NCI-H1930 (cell line): ENCODE measurements around the gene LAMB4.

Experiments used
- DNase-seq, 2 experiments: peaks; one replicate each; lab custom pipeline; 2025; lab: John Stamatoyannopoulos, UW

Gene LAMB4

GRCh38 chr7:108079648-108080591 is 50.2 kb downstream of the LAMB4 start:
- no peak for DNase-seq

GRCh38 chr7:108079276-108079647 is 50.9 kb downstream of the LAMB4 start:
- no peak for DNase-seq

DNA sequence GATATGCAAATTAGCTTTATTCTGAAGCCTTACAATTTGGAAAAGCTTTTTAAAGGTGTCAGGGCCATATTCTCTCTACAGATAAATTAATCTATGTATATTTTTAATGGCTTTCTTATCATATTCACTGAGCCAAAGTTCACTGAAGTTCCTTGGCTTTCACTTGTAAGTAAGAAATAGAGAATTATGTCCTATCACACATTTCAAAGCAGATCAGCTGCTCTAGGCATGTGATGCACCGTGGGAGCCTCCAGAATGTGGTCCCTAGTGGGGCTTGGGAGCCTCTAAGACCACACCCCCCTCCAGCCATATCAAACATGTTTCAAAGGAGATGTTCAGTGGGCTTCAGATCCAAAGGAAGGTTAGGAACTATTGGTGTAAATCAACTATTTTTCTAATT is 51.5 kb downstream of the LAMB4 start:
- DNase-seq: no peak

- DNase-seq: no peak
Measured at GRCh38 chr7:108078211-108078673, 51.9 kb downstream of the LAMB4 start.

- DNase-seq: no peak
Measured at GRCh38 chr7:108077709-108078108, 52.5 kb downstream of the LAMB4 start.

GRCh38 chr7:108076156-108076555 is 54.0 kb downstream of the LAMB4 start:
- no peak for DNase-seq

DNA sequence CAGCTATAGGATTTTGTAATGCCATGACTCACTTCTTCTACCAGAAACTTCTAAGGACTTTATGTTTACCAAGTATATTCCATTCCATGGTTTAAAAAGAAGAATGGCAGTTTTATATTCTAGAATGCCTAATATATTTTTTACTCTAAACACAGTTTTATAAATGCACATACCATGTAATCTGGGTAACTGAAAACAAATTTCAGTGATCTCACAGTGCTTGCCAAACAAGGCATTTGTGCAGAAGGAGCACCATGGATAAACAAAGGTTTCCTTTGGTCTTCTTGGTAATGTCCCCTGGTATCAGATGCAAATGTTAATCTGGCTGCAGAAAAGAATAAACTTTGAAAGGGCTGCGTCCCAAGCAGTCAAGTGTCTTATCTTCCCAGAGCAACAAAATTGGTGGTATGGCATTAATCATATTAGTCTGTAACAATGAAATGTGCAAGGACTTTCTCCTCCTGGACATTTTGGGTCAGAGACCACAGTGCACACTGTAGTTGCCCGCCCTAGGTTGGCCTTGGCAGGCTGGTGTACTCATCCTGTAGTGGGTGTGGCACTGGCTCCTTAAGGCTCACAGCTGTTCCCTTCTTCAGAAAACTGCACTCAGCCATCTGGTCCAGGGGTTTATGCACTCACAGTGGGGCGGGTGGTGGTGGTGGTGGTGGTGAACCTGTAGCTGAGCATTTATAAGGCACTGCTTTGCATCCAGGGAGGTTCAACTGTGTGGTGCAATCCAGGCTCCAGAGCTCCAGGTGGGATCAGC is 56.7 kb downstream of the LAMB4 start:
- DNase-seq: no peak

- DNase-seq: no peak
Measured at GRCh38 chr7:108072739-108073138, 57.4 kb downstream of the LAMB4 start.

DNA sequence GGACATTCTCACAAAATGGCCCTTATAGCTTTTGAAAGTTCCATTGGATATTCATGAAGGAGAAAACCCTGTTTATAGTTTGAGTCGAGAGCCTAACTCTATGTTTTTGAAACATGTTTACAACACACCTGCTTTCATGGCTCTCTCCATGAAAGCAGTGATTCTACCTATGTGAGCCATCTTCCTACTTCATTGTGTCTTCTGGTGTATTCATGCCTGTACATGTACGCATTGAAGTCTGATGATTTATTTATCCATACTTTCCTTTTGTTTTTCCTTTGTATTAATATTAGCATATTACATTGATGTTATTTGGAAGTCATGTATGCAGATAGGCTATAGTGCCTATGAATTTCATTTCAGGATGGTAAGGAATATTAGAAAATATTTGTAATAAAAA is 58.0 kb downstream of the LAMB4 start:
- no peak for DNase-seq

DNA sequence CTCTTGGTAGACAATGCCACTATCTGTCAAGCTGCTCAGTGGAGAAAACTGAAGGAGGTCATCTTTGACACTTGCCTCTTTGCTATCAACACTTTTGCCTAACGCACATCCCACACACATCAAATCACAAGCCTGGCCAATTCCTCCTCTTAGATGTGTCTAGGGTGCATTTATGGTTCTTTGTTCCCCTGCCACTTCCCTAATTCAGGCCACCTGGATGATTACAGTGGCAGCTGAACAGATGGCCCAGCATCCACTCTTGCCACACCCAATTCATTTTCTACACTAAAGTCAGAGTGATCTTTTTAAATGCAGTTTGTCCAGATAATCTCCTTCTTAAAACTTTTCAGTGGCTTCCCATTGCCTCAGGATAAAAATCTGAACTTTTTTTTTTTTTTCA is 58.6 kb downstream of the LAMB4 start:
- DNase-seq: no peak

- DNase-seq: no peak
Measured at GRCh38 chr7:108069646-108070045, 60.5 kb downstream of the LAMB4 start.

- no peak for DNase-seq
Measured at GRCh38 chr7:108067844-108068243, 62.3 kb downstream of the LAMB4 start.

DNA sequence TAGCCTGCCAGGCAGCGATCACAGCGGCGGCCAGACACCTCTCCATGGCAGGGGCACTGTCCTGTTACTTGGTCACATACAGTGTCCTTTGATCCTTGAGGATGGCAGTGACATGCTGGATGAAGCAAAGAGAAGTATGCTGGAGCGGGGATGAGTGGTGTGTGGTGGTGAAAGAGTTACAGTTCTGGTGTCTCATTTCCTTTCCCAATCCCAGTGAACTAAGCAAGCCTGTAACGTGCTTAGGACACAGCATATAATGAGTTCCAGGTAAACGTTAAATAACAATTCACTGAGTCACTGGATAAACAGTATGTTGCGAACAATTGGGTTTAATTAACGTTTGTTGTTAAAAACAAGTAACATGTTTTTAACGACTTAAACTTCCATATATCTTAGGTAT is 63.7 kb downstream of the LAMB4 start:
- DNase-seq: no peak

- DNase-seq: no peak
Measured at GRCh38 chr7:108063520-108063933, 66.6 kb downstream of the LAMB4 start.

DNA sequence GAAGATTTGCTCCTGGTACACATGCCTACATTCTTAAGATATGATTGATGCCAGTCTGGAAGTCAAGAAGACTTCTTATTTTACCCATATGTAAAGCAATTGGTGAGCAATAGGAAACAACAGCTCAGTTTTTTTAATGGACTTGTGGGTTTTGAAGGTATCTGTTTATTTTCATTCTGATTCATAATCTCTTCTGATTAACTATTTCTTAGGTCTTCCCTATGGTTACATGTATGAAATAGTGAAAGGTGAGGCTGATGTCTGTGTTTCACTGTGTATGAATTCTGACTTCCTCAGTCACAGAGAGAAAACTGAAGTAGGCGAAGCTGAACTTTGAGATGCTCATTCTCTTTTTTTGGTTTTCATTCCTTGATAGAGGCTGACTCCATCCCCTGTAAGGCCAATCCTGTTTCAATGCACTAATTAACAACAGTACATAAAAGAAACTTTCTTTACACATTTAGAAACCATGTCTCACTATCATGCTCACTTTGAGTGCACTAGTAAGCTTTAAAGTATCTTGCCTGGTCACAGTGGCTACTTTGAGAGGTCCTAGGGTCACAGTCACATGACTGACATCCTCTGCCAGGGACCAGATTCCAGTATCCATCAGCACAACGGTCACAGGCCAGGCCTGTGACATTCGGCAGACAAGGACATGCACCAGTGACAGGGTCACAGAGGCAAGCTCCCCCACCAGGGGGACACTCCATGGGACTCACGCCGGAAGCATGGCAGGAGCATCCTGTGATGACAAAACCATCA is 67.7 kb downstream of the LAMB4 start:
- DNase-seq: no peak

DNA sequence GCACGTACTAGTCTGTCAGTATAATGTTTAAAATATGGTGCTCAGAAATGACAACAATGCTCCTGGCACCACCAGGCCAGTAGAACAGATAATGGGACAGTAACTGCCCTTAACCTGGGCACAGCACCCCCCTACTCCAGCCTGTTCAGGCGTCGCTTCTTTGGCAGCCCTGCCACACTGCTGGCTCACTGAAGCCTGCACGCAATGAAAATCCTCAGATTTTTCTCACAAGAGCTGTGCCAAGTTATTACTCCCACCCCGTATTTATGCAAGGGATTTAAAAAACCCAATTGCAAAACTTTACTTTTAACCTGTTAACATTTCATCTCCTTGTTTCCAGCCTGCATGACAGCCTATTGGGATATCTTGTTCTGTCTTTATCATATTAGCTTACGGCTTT is 70.6 kb downstream of the LAMB4 start:
- no peak for DNase-seq

- DNase-seq: no peak
Measured at GRCh38 chr7:108057951-108058481, 72.1 kb downstream of the LAMB4 start.

- no peak for DNase-seq
Measured at GRCh38 chr7:108055611-108056021, 74.5 kb downstream of the LAMB4 start.

DNA sequence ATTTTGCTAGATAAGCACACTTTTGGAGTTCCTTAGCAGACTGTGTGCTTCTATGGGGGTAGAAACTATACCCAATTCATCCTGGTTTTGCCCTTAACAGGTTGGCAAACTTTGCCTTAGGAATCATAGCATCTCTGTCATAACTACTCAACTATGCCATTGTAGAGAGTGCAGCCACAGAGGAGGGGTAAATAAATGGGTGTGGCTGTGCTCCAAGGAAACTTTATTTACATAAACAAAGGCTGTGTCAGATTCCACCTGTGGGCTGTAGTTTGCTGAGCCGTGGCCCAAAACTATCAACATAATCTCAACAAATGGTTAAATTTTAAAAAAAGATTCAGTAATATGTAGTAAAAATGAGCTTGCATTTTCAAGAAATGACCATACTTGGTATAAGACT is 75.6 kb downstream of the LAMB4 start:
- DNase-seq: no peak

- DNase-seq: no peak
Measured at GRCh38 chr7:108053250-108053649, 76.9 kb downstream of the LAMB4 start.

DNA sequence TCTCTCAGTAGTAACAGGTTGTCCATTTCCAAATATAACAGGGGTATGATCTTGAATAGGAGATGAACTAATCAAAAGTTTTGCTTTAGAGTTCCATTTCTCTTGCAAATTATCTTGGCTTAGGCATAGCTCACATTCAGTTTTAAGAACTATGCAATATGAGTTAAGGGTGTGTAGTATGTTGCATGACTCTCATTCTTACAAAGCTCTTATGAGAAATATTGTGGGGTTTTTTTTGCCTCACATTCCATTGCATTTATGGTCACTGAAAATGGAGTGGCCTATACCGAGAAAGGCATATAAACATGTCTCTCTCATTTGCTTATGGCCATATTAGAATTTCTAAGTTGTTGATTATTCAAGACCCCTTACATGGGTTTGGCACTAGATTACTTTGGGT is 78.7 kb downstream of the LAMB4 start:
- DNase-seq: no peak

GRCh38 chr7:108049962-108050361 is 80.2 kb downstream of the LAMB4 start:
- DNase-seq: no peak
